GM19438 (cell line): ENCODE results near the gene IGF2BP2.
"Not testable (repeated sequence)": the region's sequence is repeated elsewhere in the genome, so short reads cannot be mapped to it uniquely, and the experiment has no call there.

Source experiments
- ATAC-seq: cut with Tn5 transposase; IDR thresholded peaks from one replicate; pipeline ENCODE4 v1.9.1; 2021; ENCODE audit warnings: low read depth; ENCODE audit not compliant: unreplicated experiment

Gene IGF2BP2

DNA sequence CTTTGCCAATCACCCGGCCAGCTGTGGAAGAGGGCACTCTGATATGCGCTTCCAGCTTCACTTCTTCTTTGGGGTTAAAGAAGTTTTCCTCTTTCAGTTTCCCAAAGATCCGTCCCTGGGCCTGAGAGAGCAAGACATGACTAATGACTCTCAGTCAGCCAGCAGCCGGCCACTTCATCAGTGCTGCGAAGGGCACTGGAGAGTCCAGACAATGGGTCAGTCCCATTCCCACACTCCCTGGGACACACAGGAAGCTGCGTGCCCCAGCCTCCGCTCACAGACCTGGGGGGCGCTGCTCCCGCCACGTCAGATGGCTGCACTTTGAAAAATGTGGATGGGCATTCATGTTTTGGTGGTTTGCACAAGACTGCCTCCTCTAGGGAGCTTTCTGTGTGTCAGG lies 175.4 kb downstream of the IGF2BP2 start:
- ATAC-seq, result no peak

DNA sequence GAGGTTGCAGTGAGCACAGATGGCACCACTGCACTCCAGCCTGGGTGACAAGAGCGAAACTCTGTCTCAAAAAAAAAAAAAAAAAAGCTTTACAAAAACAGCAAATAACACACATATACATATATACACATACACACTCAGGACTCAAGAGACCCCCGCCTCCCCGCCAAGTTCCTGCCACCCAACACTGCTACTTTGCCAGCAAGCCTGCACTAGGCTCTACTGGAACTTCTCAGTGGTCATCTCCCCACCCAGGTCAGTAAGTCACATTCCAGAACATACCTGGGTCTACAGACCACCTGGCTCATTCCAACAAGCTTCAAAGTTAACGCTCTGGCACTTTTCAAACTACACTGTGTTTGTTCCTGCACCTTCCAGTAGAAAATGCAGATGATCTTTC lies 176.4 kb downstream of the IGF2BP2 start:
- no peak for ATAC-seq

DNA sequence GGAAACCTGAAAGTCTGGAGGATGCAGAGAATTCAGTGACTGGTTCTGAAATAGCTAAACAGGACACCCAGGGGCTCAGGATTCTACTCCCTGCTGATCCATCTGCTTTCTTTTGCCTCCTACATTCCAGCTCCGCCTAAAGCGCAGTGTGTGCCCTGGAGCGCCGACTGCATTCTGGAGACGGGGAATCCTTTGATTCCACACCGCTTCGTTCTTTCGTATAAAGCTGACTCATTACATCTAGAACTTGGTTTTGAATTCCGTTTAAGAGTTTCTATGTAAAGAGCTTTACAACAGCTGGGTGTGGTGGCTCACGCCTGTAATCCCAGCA lies 177.0 kb downstream of the IGF2BP2 start:
- no peak for ATAC-seq

DNA sequence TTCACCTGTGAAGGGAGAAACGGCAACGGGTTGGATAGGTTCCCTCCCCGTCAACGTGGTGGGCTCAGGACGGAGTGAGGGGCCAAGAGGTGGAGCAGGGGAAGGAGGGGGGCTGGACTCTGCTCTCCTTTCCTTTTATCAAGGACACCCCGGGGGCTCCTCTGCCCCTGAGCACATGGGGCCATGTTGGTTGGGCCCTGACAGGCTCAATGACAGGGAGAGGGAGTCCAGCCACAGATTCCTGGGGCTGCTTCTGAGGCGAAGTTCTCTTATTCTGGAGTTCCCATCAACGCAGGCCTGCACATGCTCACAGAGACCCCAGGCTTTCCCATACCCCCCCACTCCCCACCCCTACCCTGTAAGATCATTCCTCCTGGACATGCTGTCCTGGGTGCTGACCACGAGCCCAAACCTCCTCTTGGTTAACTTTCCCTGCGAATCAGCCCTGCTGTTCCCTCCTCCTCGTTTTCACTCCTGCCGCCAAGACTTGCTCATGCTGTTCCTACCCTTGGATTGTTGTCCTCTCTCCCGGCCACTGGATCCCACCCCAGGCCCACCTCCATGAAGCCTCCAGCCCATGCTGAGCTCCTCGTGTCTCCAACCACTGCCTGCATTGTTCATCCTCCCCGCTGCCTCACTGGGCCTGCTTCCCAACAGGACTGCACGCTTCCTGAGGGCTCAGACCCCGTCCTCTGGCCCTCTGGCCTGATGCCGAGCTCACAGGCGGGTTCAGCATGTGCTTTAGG lies 177.5 kb downstream of the IGF2BP2 start:
- ATAC-seq, result no peak

GRCh38 chr3:185646382-185647133 lies 178.3 kb downstream of the IGF2BP2 start:
- no peak for ATAC-seq

- no peak for ATAC-seq
These were observed 179.1 kb downstream of the IGF2BP2 start for GRCh38 chr3:185645596-185646381.

GRCh38 chr3:185645191-185645590 lies 179.7 kb downstream of the IGF2BP2 start:
- ATAC-seq, result not testable (repeated sequence)

GRCh38 chr3:185640308-185640707 lies 184.5 kb downstream of the IGF2BP2 start:
- ATAC-seq, result no peak

GRCh38 chr3:185639632-185640206 lies 185.1 kb downstream of the IGF2BP2 start:
- ATAC-seq, result no peak

DNA sequence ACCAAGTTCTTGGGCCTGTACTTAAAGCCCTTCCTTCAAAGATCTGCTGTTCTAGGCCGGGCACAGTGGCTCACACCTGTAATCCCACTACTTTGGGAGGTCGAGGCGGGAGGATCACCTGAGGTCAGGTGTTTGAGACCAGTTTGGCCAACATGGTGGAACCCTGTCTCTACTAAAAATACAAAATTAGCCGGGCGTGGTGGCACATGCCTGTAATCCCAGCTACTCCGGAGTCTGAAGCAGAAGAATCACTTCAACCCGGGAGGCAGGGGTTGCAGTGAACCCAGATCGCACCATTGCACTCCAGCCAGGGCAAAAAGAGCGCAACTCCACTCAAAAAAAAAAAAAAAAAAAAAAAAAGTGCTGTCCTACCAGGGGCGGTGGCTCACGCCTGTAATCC lies 186.2 kb downstream of the IGF2BP2 start:
- ATAC-seq, result not testable (repeated sequence)

DNA sequence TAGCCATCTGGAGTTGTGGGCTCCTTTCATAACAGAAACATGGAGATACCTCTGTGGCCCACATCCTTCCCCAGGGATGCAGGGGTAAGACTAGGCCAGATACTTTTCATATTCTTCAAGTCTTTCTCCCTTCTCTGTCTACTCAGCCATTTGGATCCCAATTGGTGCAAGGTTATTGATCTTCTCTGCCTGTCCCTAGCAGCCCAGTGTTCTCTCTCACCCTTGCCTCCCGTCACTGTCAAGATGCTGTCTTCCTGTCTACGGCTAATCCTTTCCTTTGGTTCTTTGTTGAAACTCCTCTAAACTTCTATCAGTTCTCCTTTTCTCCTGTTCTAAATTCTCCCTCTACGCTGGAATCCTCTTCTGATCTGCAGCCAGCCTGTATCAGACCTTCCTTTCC lies 187.5 kb downstream of the IGF2BP2 start:
- ATAC-seq, result no peak

DNA sequence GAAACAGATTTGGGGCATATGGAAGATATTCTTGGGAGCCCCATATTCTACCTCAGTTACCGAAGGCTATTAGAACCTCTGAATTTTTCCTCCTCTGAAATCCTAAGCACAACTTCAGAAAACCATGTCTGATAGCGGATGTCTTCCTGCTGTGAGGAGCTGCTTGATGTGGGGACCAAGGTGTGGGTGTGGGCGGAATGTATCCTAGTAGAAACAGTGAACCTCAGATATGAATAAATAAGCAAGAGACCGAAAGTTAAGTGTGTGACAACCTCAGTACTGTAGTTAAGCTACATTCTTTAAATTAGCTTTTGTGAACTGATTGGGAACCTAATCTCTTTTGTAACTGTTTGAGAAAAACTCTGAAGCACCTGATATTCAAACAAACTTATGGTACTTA lies 191.8 kb downstream of the IGF2BP2 start:
- ATAC-seq, result no peak

- no peak for ATAC-seq
These were observed 193.2 kb downstream of the IGF2BP2 start for GRCh38 chr3:185631508-185632206.

GRCh38 chr3:185631108-185631507 lies 193.7 kb downstream of the IGF2BP2 start:
- ATAC-seq, result no peak

- no peak for ATAC-seq
These were observed 194.6 kb downstream of the IGF2BP2 start for GRCh38 chr3:185630182-185630622.

DNA sequence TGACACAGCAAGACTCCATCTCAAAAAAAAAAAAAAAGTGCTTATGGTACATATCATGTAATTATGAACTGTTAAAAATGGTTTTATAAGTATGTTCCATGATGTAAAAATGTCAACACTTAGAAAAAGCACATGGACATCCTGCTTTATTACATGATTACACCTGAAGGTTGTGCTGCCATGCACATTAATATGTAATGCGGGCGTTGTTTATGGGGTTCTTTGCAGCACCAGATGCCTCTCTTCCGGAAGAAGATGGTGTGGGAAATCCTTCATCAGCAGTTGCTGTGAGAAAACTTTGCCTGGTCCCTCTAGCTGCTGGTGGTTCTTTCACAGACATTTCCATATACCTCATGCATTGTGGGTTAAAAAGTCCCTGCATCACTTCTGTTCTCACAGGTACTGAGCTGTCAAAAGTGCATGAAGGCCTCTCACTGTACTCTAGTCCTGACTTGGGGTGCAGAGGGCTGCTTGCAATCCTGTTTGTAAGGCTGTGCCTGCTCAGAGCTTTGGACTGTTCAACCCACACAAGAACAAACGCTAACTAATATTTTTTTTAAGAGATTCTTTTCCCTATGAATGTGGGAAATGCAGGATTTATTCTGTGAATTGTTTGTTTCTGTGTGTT lies 195.2 kb downstream of the IGF2BP2 start:
- ATAC-seq, result no peak

DNA sequence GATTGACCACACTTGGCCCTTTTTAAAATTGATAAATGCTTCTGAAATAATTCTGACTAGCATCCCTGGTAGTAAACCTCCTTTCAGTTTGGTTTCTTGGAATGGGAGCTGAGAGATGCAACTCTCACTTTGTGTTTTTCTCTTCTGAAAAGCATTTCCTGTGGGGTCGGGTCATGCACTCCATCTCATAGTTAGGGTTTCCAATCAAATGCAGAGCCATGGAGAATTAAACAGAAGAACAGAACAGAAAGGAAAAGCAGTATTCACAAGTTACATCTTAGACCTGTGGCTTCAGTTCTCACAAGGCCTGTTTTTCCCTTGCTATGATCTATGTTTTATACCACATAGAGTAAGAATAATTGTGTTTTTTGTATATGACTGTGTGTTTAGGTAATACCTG lies 199.1 kb downstream of the IGF2BP2 start:
- ATAC-seq, result no peak

- no peak for ATAC-seq
These were observed 200.7 kb downstream of the IGF2BP2 start for GRCh38 chr3:185623939-185624665.

DNA sequence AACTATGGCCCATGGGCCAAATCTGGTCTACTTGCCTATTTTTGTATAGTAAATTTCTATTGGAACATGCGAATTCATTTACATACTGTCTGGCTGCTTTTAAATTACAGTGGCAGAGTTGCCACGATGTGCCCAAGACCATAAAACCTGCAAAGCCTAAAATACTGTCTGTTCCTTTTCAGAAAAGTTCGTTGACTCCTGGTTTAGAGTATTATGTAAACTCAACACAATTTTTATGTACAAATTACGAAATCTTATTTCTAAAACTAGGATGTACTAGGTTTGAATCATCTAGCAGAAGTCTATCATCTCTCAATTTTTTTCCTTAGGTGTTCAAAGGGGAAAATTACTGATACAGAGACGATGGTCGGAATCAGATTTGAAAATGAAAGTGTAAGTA lies 211.8 kb downstream of the IGF2BP2 start:
- ATAC-seq, result no peak
